ENCODE measurements around the gene SRRM2. TPM values are rescaled to one million over a fixed set of nuclear protein-coding genes. Genes with fewer than 3 reads are reported as not detected.

Gene SRRM2
- polyA plus RNA-seq, 4 donors: 329 to 655 (median 496) TPM

GRCh38 chr16:2777903-2778629 lies 25.6 kb downstream of the SRRM2 start:
- Histone ChIP-seq H3K4me3 (ENCODE audit: low read depth in 1 of 3, low read length in 3 of 3) (peak overlapping the region; percentile 61 to 99 (median 98)), H3K27me3 (ENCODE audit: control insufficient read depth in 3 of 3, insufficient read depth in 3 of 3, low read length in 3 of 3) (peaks cover 0 to 7% (median 0%) of the 10 kb centered on the region in 3 donors), H3K9me3 (ENCODE audit: control insufficient read depth in 2 of 2, insufficient read depth in 1 of 2, low read depth in 1 of 2, low read length in 1 of 2) (no peaks in the 10 kb centered on the region), H3K36me3 (ENCODE audit: control insufficient read depth in 3 of 3, insufficient read depth in 2 of 3, low read depth in 1 of 3, low read length in 3 of 3) (peaks cover 0 to 27% (median 0%) of the 10 kb centered on the region in 3 donors), H3K4me1 (ENCODE audit: control insufficient read depth in 3 of 3, insufficient read depth in 2 of 3, low read depth in 1 of 3, low read length in 2 of 3) (peaks cover 0 to 20% (median 3%) of the 10 kb centered on the region in 3 donors), H3K27ac (ENCODE audit: low read depth in 1 of 3, low read length in 2 of 3) (peak overlapping the region; percentile 97 to 100 (median 100))
- FAIRE-seq: no peak
- peak in 1 of 2 donors; percentile 40 for DNase-seq
- WGBS, 3 donors: 7 to 10% (median 8%) methylated on average over 27 of the region's 27 CpGs

GRCh38 chr16:2778630-2778958 lies 26.2 kb downstream of the SRRM2 start:
- Histone ChIP-seq H3K9me3 (ENCODE audit: control insufficient read depth in 2 of 2, insufficient read depth in 1 of 2, low read depth in 1 of 2, low read length in 1 of 2) (no peaks in the 10 kb centered on the region), H3K4me3 (ENCODE audit: low read depth in 1 of 3, low read length in 3 of 3) (no peak overlapping the region), H3K4me1 (ENCODE audit: control insufficient read depth in 3 of 3, insufficient read depth in 2 of 3, low read depth in 1 of 3, low read length in 2 of 3) (peaks cover 0 to 20% (median 3%) of the 10 kb centered on the region in 3 donors), H3K27ac (ENCODE audit: low read depth in 1 of 3, low read length in 2 of 3) (peak overlapping the region in 2 of 3 donors; percentile 100), H3K36me3 (ENCODE audit: control insufficient read depth in 3 of 3, insufficient read depth in 2 of 3, low read depth in 1 of 3, low read length in 3 of 3) (peaks cover 0 to 22% (median 0%) of the 10 kb centered on the region in 3 donors), H3K27me3 (ENCODE audit: control insufficient read depth in 3 of 3, insufficient read depth in 3 of 3, low read length in 3 of 3) (peaks cover 0 to 7% (median 0%) of the 10 kb centered on the region in 3 donors)
- WGBS, 3 donors: 95 to 99% (median 96%) methylated on average over 12 of the region's 12 CpGs
- FAIRE-seq (no peak), DNase-seq (no peak)

- H3K4me1 ChIP-seq (ENCODE audit: control insufficient read depth in 3 of 3, insufficient read depth in 2 of 3, low read depth in 1 of 3, low read length in 2 of 3): peaks cover 0 to 20% (median 3%) of the 10 kb centered on the region in 3 donors
- FAIRE-seq: no peak
- WGBS, 3 donors: 86 to 93% (median 89%) methylated on average over 23 of the region's 23 CpGs
- H3K36me3 ChIP-seq (ENCODE audit: control insufficient read depth in 3 of 3, insufficient read depth in 2 of 3, low read depth in 1 of 3, low read length in 3 of 3): peaks cover 0 to 15% (median 0%) of the 10 kb centered on the region in 3 donors
- peaks cover 0 to 13% (median 0%) of the 10 kb centered on the region in 3 donors for H3K27me3 ChIP-seq (ENCODE audit: control insufficient read depth in 3 of 3, insufficient read depth in 3 of 3, low read length in 3 of 3)
- H3K27ac ChIP-seq (ENCODE audit: low read depth in 1 of 3, low read length in 2 of 3): no peak overlapping the region
- H3K4me3 ChIP-seq (ENCODE audit: low read depth in 1 of 3, low read length in 3 of 3): no peak overlapping the region
- no peak for DNase-seq
- H3K9me3 ChIP-seq (ENCODE audit: control insufficient read depth in 2 of 2, insufficient read depth in 1 of 2, low read depth in 1 of 2, low read length in 1 of 2): no peaks in the 10 kb centered on the region
Observed at GRCh38 chr16:2779151-2779920, 26.9 kb downstream of the SRRM2 start.

- Histone ChIP-seq H3K27me3 (ENCODE audit: control insufficient read depth in 3 of 3, insufficient read depth in 3 of 3, low read length in 3 of 3) (peaks cover 0 to 21% (median 2%) of the 10 kb centered on the region in 3 donors), H3K4me3 (ENCODE audit: low read depth in 1 of 3, low read length in 3 of 3) (no peak overlapping the region), H3K27ac (ENCODE audit: low read depth in 1 of 3, low read length in 2 of 3) (no peak overlapping the region), H3K36me3 (ENCODE audit: control insufficient read depth in 3 of 3, insufficient read depth in 2 of 3, low read depth in 1 of 3, low read length in 3 of 3) (peaks cover 0 to 6% (median 0%) of the 10 kb centered on the region in 3 donors), H3K9me3 (ENCODE audit: control insufficient read depth in 2 of 2, insufficient read depth in 1 of 2, low read depth in 1 of 2, low read length in 1 of 2) (no peaks in the 10 kb centered on the region), H3K4me1 (ENCODE audit: control insufficient read depth in 3 of 3, insufficient read depth in 2 of 3, low read depth in 1 of 3, low read length in 2 of 3) (peaks cover 0 to 20% (median 3%) of the 10 kb centered on the region in 3 donors)
- WGBS, 3 donors: 62 to 71% (median 69%) methylated on average over 17 of the region's 17 CpGs
- FAIRE-seq (no peak), DNase-seq (no peak)
Observed at GRCh38 chr16:2779978-2780898, 27.8 kb downstream of the SRRM2 start.

GRCh38 chr16:2782583-2783351 lies 30.3 kb downstream of the SRRM2 start:
- no peak overlapping the region for H3K4me3 ChIP-seq (ENCODE audit: low read depth in 1 of 3, low read length in 3 of 3)
- H3K4me1 ChIP-seq (ENCODE audit: control insufficient read depth in 3 of 3, insufficient read depth in 2 of 3, low read depth in 1 of 3, low read length in 2 of 3): peaks cover 0 to 17% (median 3%) of the 10 kb centered on the region in 3 donors
- no peak for DNase-seq
- 83 to 84% (median 83%) methylated on average over 20 of the region's 20 CpGs for WGBS, 3 donors
- FAIRE-seq: no peak
- no peak overlapping the region for H3K27ac ChIP-seq (ENCODE audit: low read depth in 1 of 3, low read length in 2 of 3)
- no peaks in the 10 kb centered on the region for H3K9me3 ChIP-seq (ENCODE audit: control insufficient read depth in 2 of 2, insufficient read depth in 1 of 2, low read depth in 1 of 2, low read length in 1 of 2)
- no peaks in the 10 kb centered on the region for H3K36me3 ChIP-seq (ENCODE audit: control insufficient read depth in 3 of 3, insufficient read depth in 2 of 3, low read depth in 1 of 3, low read length in 3 of 3)
- H3K27me3 ChIP-seq (ENCODE audit: control insufficient read depth in 3 of 3, insufficient read depth in 3 of 3, low read length in 3 of 3): peaks cover 2 to 39% (median 10%) of the 10 kb centered on the region in 3 donors

GRCh38 chr16:2783581-2784357 lies 31.3 kb downstream of the SRRM2 start:
- FAIRE-seq (no peak), DNase-seq (no peak)
- Histone ChIP-seq H3K4me3 (ENCODE audit: low read depth in 1 of 3, low read length in 3 of 3) (no peak overlapping the region), H3K9me3 (ENCODE audit: control insufficient read depth in 2 of 2, insufficient read depth in 1 of 2, low read depth in 1 of 2, low read length in 1 of 2) (no peaks in the 10 kb centered on the region), H3K27ac (ENCODE audit: low read depth in 1 of 3, low read length in 2 of 3) (no peak overlapping the region), H3K4me1 (ENCODE audit: control insufficient read depth in 3 of 3, insufficient read depth in 2 of 3, low read depth in 1 of 3, low read length in 2 of 3) (peaks cover 0 to 11% (median 0%) of the 10 kb centered on the region in 3 donors), H3K27me3 (ENCODE audit: control insufficient read depth in 3 of 3, insufficient read depth in 3 of 3, low read length in 3 of 3) (peaks cover 2 to 42% (median 13%) of the 10 kb centered on the region in 3 donors), H3K36me3 (ENCODE audit: control insufficient read depth in 3 of 3, insufficient read depth in 2 of 3, low read depth in 1 of 3, low read length in 3 of 3) (no peaks in the 10 kb centered on the region)
- WGBS, 3 donors: 90 to 92% (median 91%) methylated on average over 15 of the region's 15 CpGs

- Histone ChIP-seq H3K27me3 (ENCODE audit: control insufficient read depth in 3 of 3, insufficient read depth in 3 of 3, low read length in 3 of 3) (peaks cover 2 to 42% (median 13%) of the 10 kb centered on the region in 3 donors), H3K4me3 (ENCODE audit: low read depth in 1 of 3, low read length in 3 of 3) (no peak overlapping the region), H3K36me3 (ENCODE audit: control insufficient read depth in 3 of 3, insufficient read depth in 2 of 3, low read depth in 1 of 3, low read length in 3 of 3) (no peaks in the 10 kb centered on the region), H3K27ac (ENCODE audit: low read depth in 1 of 3, low read length in 2 of 3) (no peak overlapping the region), H3K9me3 (ENCODE audit: control insufficient read depth in 2 of 2, insufficient read depth in 1 of 2, low read depth in 1 of 2, low read length in 1 of 2) (no peaks in the 10 kb centered on the region), H3K4me1 (ENCODE audit: control insufficient read depth in 3 of 3, insufficient read depth in 2 of 3, low read depth in 1 of 3, low read length in 2 of 3) (peaks cover 0 to 9% (median 0%) of the 10 kb centered on the region in 3 donors)
- WGBS, 3 donors: 34 to 50% (median 45%) methylated on average over 15 of the region's 15 CpGs
- peak in 1 of 2 donors; percentile 28 for DNase-seq
- no peak for FAIRE-seq
Observed at GRCh38 chr16:2784358-2785100, 32.1 kb downstream of the SRRM2 start.
